ENCODE data around the gene MCM10. TPM values are rescaled to one million over a fixed set of nuclear protein-coding genes. Genes with fewer than 3 reads are reported as not detected.

MCM10 gene
- total RNA-seq, 2 donors from 2014 or later, result 38.2 to 44.8 TPM

DNA sequence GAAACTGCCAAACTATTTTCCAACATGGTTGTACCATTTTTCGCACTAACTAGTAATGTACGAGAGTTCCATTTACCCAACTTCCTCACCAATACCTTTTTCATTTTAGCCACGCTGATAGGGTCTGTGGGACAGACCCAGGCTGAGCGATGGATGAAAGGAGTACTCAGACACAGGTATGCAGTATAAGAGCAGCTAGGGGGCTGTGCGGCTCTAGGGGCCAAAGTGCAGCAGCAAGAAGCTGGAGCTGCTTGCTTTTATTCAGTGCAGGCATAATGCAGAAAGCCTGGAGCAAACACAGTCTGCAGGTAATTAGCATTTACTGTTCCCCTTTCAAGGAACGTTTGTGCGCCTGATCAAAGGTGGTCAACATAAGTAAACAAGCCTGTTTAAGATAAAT, 51.8 kb downstream of the MCM10 start:
- no peak for DNase-seq
- 94 to 100% methylated on average over 6 to 7 of the region's 7 CpGs for WGBS, 2 experiments (ENCODE audit: insufficient coverage in 1 of 2, insufficient read length in 1 of 2)
- TF ChIP-seq, protein P1, sequence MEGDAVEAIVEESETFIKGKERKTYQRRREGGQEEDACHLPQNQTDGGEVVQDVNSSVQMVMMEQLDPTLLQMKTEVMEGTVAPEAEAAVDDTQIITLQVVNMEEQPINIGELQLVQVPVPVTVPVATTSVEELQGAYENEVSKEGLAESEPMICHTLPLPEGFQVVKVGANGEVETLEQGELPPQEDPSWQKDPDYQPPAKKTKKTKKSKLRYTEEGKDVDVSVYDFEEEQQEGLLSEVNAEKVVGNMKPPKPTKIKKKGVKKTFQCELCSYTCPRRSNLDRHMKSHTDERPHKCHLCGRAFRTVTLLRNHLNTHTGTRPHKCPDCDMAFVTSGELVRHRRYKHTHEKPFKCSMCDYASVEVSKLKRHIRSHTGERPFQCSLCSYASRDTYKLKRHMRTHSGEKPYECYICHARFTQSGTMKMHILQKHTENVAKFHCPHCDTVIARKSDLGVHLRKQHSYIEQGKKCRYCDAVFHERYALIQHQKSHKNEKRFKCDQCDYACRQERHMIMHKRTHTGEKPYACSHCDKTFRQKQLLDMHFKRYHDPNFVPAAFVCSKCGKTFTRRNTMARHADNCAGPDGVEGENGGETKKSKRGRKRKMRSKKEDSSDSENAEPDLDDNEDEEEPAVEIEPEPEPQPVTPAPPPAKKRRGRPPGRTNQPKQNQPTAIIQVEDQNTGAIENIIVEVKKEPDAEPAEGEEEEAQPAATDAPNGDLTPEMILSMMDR (conservative IDR thresholded peaks at IDR 0.05), result no peak
- Histone ChIP-seq H3K36me3 (ENCODE audit: control insufficient read depth, insufficient read depth, low read length) (peaks cover 37% of the 10 kb centered on the region), H3K27me3 (ENCODE audit: control insufficient read depth, insufficient read depth, low read length, poor library complexity, severe bottlenecking) (no peaks in the 10 kb centered on the region), H3K27ac (ENCODE audit: low read depth, low read length) (no peak overlapping the region), H3K9ac (ENCODE audit: extremely low read depth, low read length, poor library complexity, severe bottlenecking) (no peak overlapping the region), H3K9me3 (ENCODE audit: control insufficient read depth, low read length) (no peaks in the 10 kb centered on the region), H3K4me1 (ENCODE audit: control insufficient read depth, insufficient read depth, low read length) (no peaks in the 10 kb centered on the region), H3K4me3 (ENCODE audit: low read length) (no peak overlapping the region)
- Mint-ChIP-seq H3K4me1 (no peaks in the 10 kb centered on the region), H3K27me3 (ENCODE audit: insufficient read depth) (no peaks in the 10 kb centered on the region), H3K36me3 (ENCODE audit: low read depth) (peaks cover 47% of the 10 kb centered on the region), H3K4me3 (no peak overlapping the region), H3K27ac (no peak overlapping the region), H3K9me3 (peaks cover 14% of the 10 kb centered on the region)

GRCh38 chr10:13218878-13219277, 57.5 kb downstream of the MCM10 start:
- no peaks in the 10 kb centered on the region for H3K4me1 Mint-ChIP-seq
- H3K27ac ChIP-seq (ENCODE audit: low read depth, low read length), result no peak overlapping the region
- H3K27me3 ChIP-seq (ENCODE audit: control insufficient read depth, insufficient read depth, low read length, poor library complexity, severe bottlenecking), result no peaks in the 10 kb centered on the region
- H3K4me3 ChIP-seq (ENCODE audit: low read length), result no peak overlapping the region
- no peak overlapping the region for H3K27ac Mint-ChIP-seq
- peaks cover 6% of the 10 kb centered on the region for H3K36me3 Mint-ChIP-seq (ENCODE audit: low read depth)
- H3K36me3 ChIP-seq (ENCODE audit: control insufficient read depth, insufficient read depth, low read length), result no peaks in the 10 kb centered on the region
- 89 to 98% methylated on average over 2 to 4 of the region's 4 CpGs for WGBS, 2 experiments (ENCODE audit: insufficient coverage in 1 of 2, insufficient read length in 1 of 2)
- H3K9ac ChIP-seq (ENCODE audit: extremely low read depth, low read length, poor library complexity, severe bottlenecking), result no peak overlapping the region
- no peaks in the 10 kb centered on the region for H3K27me3 Mint-ChIP-seq (ENCODE audit: insufficient read depth)
- H3K4me3 Mint-ChIP-seq, result no peak overlapping the region
- H3K9me3 Mint-ChIP-seq, result peaks cover 6% of the 10 kb centered on the region
- no peak for DNase-seq
- no peaks in the 10 kb centered on the region for H3K4me1 ChIP-seq (ENCODE audit: control insufficient read depth, insufficient read depth, low read length)
- TF ChIP-seq, protein P1 (conservative IDR thresholded peaks at IDR 0.05), result no peak
- no peaks in the 10 kb centered on the region for H3K9me3 ChIP-seq (ENCODE audit: control insufficient read depth, low read length)

- Mint-ChIP-seq H3K27ac (no peak overlapping the region), H3K9me3 (no peaks in the 10 kb centered on the region), H3K4me1 (no peaks in the 10 kb centered on the region), H3K4me3 (no peak overlapping the region), H3K36me3 (ENCODE audit: low read depth) (no peaks in the 10 kb centered on the region), H3K27me3 (ENCODE audit: insufficient read depth) (no peaks in the 10 kb centered on the region)
- no peaks in the 10 kb centered on the region for H3K27me3 ChIP-seq (ENCODE audit: control insufficient read depth, insufficient read depth, low read length, poor library complexity, severe bottlenecking)
- H3K27ac ChIP-seq (ENCODE audit: low read depth, low read length), result no peak overlapping the region
- DNase-seq, result peak; percentile 80
- no peaks in the 10 kb centered on the region for H3K36me3 ChIP-seq (ENCODE audit: control insufficient read depth, insufficient read depth, low read length)
- H3K9me3 ChIP-seq (ENCODE audit: control insufficient read depth, low read length), result no peaks in the 10 kb centered on the region
- TF ChIP-seq, protein P1 (conservative IDR thresholded peaks at IDR 0.05), result peak; percentile 68
- no peak overlapping the region for H3K4me3 ChIP-seq (ENCODE audit: low read length)
- no peak overlapping the region for H3K9ac ChIP-seq (ENCODE audit: extremely low read depth, low read length, poor library complexity, severe bottlenecking)
- H3K4me1 ChIP-seq (ENCODE audit: control insufficient read depth, insufficient read depth, low read length), result no peaks in the 10 kb centered on the region
- WGBS, 2 experiments (ENCODE audit: insufficient coverage in 1 of 2, insufficient read length in 1 of 2), result 68 to 69% methylated on average over 10 to 12 of the region's 12 CpGs
These were observed 58.6 kb downstream of the MCM10 start for GRCh38 chr10:13219685-13220670.
